Epithelial cell of prostate (primary cell): ENCODE measurements around the gene UBE2L5.

Source experiments
- DNase-seq: peaks from one replicate; pipeline ENCODE4 v3.0.0-alpha.2; 2011; ENCODE audit warnings: low read depth, low spot score
- H3K27ac ChIP-seq: fragments of 450-650 bp; 2 replicates; pipeline ENCODE4 v1.5.1; 2017; ENCODE audit warnings: mild to moderate bottlenecking

Gene UBE2L5

DNA sequence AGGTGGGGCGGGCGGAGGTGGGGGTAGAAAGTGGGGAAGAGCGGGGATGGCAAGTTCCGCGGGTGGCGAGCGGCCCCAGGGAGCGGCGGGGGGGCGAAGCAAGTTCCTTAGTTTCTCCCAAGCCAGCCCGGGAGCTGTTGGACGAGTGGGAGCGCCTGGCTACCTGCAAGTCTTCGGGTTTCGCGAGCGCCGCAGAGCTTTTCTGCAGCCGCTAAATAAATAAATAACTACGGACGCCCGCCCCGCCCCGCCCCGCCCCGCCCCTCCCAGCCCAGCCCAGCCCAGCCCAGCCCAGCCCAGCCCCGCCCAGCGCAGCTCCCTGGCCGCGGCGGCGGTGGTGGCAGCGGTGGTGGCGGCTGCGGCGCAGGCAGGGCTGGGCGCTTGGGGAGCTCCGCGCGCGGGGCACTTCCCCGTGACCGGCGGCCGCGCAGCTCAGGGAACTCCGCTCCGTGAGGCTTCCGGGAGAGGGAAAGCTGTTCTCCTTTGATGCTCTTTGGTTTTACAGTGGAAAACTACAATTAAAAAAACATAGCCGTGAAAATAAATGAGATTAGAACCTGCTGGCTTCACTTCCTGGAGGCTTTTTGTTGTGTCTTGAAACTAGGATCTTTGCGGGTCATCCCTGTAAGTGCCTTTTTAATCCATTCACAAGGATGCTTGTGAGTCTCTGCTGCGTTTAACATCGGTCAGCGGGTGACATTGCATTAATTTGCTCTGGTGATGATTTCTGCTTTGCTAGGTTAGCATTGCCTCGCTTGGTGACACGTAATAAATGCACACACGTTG, at the start of gene UBE2L5:
TSS of gene UBE2L5 (plus strand) at position 440 of the 786 bp plus-strand sequence. CDS start 5,498 bp downstream, outside the sequence.
- peak within 1 kb of the TSS; percentile 70 for H3K27ac ChIP-seq
- peak; percentile 34 for DNase-seq

GRCh38 chr13:30373727-30374126, 48.6 kb upstream of the UBE2L5 start:
- no peak overlapping the region for H3K27ac ChIP-seq
- DNase-seq, result no peak

DNA sequence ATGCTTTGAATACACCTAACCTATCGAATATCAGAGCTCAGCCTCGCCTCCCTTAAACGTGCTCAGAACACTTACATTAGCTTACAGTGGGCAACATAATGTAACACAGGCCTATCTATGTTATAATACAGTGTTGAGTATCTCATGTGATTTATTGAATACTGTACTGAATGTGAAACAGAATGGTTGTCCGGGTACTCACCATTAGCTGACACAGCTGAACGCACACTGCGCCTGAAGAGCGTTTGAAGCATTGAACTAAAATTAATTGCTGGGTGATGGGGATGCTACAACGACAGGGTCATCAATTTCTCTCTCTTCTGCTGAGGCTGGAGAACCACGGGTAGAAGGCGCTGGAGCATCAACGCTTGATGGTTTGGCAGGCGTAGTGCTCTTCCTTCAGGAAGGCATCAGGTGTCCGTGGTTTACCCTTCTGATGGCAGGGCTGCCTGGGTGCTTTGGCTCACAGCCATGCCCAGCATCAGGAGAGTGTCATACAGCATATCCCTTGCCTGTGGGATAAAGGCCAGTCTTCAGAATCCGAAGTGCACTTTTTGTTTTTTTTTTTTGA, 46.9 kb upstream of the UBE2L5 start:
- H3K27ac ChIP-seq, result no peak overlapping the region

DNA sequence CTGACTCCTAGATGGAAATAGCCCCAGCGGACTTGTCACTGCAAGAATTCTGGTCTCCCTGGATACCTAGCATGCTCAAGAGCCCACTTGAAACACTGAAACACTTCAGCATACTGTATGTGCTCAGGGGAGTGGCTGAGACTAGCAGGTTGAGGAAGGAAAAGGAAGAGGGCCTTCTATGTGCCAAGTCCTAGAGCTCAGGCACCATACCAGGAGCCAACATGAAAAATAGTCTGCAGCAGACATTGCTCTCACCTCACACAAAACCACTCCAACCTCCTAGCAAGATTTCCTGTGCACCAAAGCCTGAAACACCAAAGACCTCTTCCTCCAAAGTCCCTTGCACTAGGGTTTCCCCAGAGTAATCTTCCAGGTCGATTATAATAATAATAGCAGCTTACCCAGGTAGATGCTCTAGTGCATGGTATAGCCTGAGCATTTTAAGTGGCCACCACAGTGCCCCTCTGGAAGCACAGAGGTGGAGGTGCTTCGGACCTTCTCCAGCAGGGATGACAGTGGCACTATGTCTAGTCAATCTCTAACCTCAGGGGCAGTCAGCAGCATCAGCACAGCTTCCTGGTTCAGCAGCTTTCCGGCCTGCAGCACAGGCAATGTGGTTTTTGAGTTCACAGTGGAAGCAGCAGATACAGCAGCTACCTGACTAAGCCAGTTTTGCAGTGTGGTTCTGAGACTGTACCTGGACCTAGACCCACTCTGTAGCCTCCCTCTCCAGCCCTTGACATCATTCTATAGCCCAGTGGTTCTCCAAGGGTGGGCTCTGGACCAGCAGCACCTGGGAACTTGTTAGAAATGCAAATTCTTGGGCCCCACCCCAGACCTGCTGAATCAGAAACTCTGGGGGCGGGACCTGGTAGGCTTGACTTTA, 45.6 kb upstream of the UBE2L5 start:
- H3K27ac ChIP-seq, result no peak overlapping the region
- DNase-seq, result no peak

More for the DNA sequence above, 46.9 kb upstream of the UBE2L5 start:
- no peak for DNase-seq

DNA sequence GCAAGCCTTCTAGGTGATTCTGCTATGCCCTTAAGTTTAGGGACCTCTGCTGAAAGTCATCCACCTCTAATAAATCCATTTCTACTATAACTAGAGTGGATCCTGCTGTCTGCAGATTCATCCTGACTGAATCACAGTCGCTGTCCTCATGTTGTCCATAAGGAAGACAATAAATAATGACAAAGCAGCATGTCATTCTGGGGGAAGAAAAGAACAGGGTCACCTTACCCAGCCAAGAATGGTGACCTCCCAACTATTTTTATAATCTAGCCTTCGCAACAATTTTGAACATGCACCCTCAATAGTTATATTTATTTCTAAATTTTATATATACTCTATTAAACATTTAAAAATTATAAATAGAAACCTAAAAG, 45.0 kb upstream of the UBE2L5 start:
- no peak overlapping the region for H3K27ac ChIP-seq
- no peak for DNase-seq

DNA sequence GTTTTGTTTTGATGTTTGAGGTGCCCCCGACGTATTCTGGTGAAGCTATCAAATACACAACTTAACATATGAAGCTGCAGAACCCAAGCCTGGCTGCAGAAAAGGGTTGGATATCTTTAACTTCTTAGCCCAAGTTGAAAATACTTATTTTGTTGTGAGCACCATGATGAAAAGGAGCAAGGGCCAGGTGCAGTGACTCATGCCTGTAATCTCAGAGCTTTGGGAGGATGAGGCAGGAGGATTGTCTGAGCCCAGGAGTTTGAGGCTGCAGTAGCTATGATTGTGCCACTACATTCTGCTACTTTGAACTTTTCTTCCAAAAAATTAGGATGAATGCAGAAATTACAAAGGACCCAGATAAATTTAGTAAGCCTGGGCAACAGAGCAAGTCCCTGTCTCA, 44.1 kb upstream of the UBE2L5 start:
- H3K27ac ChIP-seq, result no peak overlapping the region
- no peak for DNase-seq

- no peak overlapping the region for H3K27ac ChIP-seq
- DNase-seq, result no peak
Observed at GRCh38 chr13:30381049-30381448, 41.2 kb upstream of the UBE2L5 start.

- no peak for DNase-seq
- H3K27ac ChIP-seq, result no peak overlapping the region
Observed at GRCh38 chr13:30382836-30383525, 39.3 kb upstream of the UBE2L5 start.

DNA sequence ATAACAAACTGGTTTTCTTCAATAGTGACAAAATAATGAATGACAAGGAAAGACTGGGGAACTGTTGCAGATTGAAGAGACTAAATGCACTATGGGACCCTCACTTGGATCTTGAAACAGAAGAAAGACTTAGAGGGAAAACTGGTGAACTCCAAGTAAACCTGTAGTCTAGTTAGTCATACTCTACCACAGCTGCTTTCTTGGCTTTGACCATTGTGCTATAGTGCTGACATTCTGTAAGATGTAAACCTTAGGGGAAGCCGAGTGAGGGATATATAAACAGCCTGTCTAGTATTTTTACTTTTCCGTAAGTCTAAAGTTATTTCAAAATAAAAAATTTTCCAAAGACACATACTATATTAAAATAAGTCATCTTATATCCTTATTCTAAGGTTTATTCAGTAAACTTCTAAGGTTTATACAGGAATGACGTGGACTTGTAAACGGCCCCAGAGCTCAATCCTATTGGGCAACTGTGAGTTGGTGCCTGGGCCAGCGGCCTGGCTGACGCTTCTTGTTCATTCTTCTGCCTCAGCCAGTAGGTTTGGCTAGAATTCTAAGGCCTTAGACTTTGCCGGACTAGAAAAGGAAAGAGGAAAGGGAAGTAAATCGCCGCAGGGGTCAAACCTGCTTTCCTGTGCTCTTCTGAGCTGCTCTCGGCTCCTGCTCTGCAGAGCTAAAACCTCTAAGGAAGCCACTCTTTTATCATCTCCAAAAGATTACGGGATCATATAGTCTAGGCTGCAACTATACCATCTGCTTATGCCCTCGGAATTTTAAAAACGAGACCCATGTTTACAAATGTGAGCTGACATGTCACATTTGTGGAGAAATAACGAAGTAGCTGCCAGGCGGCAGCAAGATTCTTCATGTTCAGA, 33.6 kb upstream of the UBE2L5 start:
- DNase-seq, result no peak
- H3K27ac ChIP-seq, result peak overlapping the region; percentile 37

GRCh38 chr13:30391956-30392680, 30.2 kb upstream of the UBE2L5 start:
- H3K27ac ChIP-seq, result no peak overlapping the region
- no peak for DNase-seq

GRCh38 chr13:30392681-30393045, 29.6 kb upstream of the UBE2L5 start:
- H3K27ac ChIP-seq, result no peak overlapping the region
- DNase-seq, result no peak

DNA sequence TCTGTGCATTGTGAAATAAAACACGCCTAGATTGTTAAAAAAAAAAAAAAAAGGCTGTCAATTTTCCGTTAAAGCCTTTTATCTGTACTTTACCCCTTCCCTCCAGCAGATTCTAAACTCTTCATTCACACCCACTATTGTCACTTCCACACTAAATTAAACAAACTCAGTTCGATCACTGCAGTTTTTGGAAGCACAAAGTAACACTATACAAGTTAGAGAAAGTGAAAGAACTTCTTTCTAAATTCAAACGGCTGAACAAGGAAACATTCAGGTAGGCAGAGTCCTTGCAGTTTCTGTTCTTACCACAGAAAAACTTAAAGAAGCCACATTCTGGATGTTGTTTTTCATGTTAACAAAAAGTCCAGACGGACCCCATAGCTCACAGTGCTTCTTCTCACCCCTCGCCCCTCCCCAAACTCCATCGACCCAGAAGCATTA, 27.5 kb upstream of the UBE2L5 start:
- H3K27ac ChIP-seq, result peak overlapping the region; percentile 70
- no peak for DNase-seq

- H3K27ac ChIP-seq, result peak overlapping the region; percentile 70
- peak; percentile 94 for DNase-seq
Observed at GRCh38 chr13:30395192-30396158, 26.8 kb upstream of the UBE2L5 start.

DNA sequence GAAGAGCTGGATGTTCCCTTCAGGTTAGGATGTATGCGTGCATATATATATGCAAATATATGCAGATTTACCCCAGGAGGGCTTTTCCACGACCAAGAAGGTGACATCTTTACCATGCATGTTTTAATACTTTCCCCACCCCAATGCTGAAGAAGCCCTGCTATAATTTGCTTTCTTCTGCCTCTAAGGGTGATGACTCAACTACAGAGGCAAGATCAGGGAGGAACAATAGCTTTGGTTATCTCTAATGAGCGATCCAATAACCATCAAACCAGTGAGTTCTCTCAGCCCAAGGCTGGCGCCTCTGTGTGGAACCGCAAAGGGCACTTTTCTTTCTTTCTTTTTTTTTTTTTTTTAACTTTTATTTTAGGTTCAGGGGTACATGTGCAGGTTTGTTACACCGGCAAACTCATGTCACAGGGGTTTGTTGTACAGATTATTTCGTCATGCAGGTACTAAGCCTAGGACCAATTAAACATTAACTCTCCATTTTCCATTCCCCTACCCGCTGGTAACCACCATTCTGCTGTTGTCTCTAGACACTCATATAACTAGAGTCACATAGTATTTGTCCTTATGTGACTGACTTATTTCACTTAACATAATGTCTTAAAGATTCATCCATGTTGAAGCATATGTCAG, 25.7 kb upstream of the UBE2L5 start:
- H3K27ac ChIP-seq, result peak overlapping the region; percentile 70
- no peak for DNase-seq

- no peak overlapping the region for H3K27ac ChIP-seq
- DNase-seq, result no peak
Observed at GRCh38 chr13:30398601-30399072, 23.7 kb upstream of the UBE2L5 start.

GRCh38 chr13:30400376-30400775, 21.9 kb upstream of the UBE2L5 start:
- no peak overlapping the region for H3K27ac ChIP-seq
- DNase-seq, result no peak

DNA sequence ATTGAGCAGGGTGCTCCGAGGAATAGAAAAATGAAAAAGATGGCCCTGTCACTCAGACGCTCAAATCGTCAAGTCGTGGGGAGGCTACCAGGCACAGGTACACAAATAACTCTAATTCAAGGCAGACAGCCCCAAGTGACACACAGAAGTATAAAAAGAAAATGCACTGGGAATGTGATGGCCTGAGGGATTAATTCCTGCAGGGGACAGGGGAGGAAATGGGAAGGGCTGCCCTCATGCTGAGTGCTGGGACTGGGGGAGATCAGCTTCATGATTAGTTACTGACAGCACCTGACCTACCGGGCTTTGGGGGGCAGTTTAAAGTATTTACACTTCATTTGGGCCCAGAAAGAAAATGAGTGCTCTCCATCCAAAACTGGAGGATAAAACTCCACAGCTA, 20.9 kb upstream of the UBE2L5 start:
- H3K27ac ChIP-seq, result no peak overlapping the region

More for the DNA sequence above, 20.9 kb upstream of the UBE2L5 start:
- DNase-seq, result no peak
